ENCODE data around the gene LCP1. TPM values are rescaled to one million over a fixed set of nuclear protein-coding genes. Genes with fewer than 3 reads are reported as not detected.
A peak's percentile ranks its signal among the peaks of the same experiment; 100 is the strongest.

The LCP1 gene
- total RNA-seq, 1 donor from 2014 or later = 758 TPM

GRCh38 chr13:46145950-46146349, 36.0 kb downstream of the LCP1 start:
- no peaks in the 10 kb centered on the region for H3K9me3 Mint-ChIP-seq
- no peaks in the 10 kb centered on the region for H3K27me3 Mint-ChIP-seq
- no peak for DNase-seq
- peaks cover 74% of the 10 kb centered on the region for H3K36me3 Mint-ChIP-seq (ENCODE audit: low read depth)
- intact Hi-C loops (cut with micrococcal nuclease) = loop anchor here (5.0 kb wide), 1 partner anchor 36 kb away; the partner anchor contains the start of gene LCP1
- peaks cover 16% of the 10 kb centered on the region for H3K4me1 Mint-ChIP-seq
- H3K27ac Mint-ChIP-seq = no peak overlapping the region
- H3K4me3 Mint-ChIP-seq = no peak overlapping the region

DNA sequence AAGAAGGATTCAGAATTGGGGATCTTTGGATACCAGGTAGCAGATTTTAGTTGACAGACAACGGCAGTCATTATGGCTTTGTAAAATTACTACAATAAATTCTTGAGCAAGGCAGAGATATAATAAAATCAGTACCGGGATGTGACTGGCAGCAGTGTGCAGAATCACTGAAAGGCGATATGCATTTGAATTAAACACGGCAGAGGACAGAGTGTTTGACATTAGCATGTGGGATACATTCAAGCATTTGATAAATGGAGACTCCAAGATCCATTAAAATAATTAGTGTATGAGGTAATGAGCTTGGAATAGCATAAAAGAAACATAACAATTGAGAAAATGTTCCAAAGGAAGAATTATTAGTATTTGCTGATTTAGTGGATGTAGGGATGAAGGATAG, 36.8 kb downstream of the LCP1 start:
- no peak for DNase-seq
- intact Hi-C loops (cut with micrococcal nuclease) = loop anchor here (5.0 kb wide), 1 partner anchor 37 kb away; the partner anchor contains the start of gene LCP1
- Mint-ChIP-seq H3K4me1 (peaks cover 12% of the 10 kb centered on the region), H3K27ac (no peak overlapping the region), H3K4me3 (no peak overlapping the region), H3K27me3 (no peaks in the 10 kb centered on the region), H3K36me3 (ENCODE audit: low read depth) (peaks cover 72% of the 10 kb centered on the region), H3K9me3 (no peaks in the 10 kb centered on the region)

- Mint-ChIP-seq H3K9me3 (no peaks in the 10 kb centered on the region), H3K4me1 (peaks cover 9% of the 10 kb centered on the region), H3K36me3 (ENCODE audit: low read depth) (peaks cover 71% of the 10 kb centered on the region), H3K4me3 (no peak overlapping the region), H3K27ac (peak overlapping the region; percentile 43), H3K27me3 (no peaks in the 10 kb centered on the region)
- intact Hi-C loops (cut with micrococcal nuclease) = no loop called here
- no peak for DNase-seq
These were observed 38.7 kb downstream of the LCP1 start for GRCh38 chr13:46143184-46143701.

GRCh38 chr13:46142776-46143175, 39.2 kb downstream of the LCP1 start:
- peaks cover 10% of the 10 kb centered on the region for H3K4me1 Mint-ChIP-seq
- peaks cover 71% of the 10 kb centered on the region for H3K36me3 Mint-ChIP-seq (ENCODE audit: low read depth)
- DNase-seq = no peak
- H3K27me3 Mint-ChIP-seq = no peaks in the 10 kb centered on the region
- intact Hi-C loops (cut with micrococcal nuclease) = no loop called here
- no peak overlapping the region for H3K27ac Mint-ChIP-seq
- H3K9me3 Mint-ChIP-seq = no peaks in the 10 kb centered on the region
- H3K4me3 Mint-ChIP-seq = no peak overlapping the region

DNA sequence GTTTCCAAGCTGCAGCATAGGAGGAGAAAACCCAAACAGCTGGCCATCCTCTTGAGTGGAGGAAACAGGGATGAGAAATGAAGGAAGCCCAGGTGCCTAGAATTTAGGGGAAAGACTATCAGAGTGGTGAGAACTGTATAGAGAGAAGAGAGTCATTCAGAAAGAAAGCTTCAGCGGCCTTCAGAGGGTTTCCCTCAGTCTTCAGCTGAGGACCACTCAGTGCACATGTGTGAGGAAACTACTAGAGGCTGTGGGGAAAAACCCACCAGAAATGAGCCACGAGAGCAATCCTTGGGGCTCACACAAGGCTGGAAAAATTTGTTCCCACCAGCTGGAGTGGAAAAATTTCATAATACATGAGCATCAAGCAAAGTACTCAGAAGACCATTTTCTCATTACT, 41.9 kb downstream of the LCP1 start:
- H3K27ac Mint-ChIP-seq = peak overlapping the region; percentile 68
- peaks cover 20% of the 10 kb centered on the region for H3K4me1 Mint-ChIP-seq
- no peak overlapping the region for H3K4me3 Mint-ChIP-seq
- H3K36me3 Mint-ChIP-seq (ENCODE audit: low read depth) = peaks cover 76% of the 10 kb centered on the region
- DNase-seq = no peak
- H3K9me3 Mint-ChIP-seq = no peaks in the 10 kb centered on the region
- intact Hi-C loops (cut with micrococcal nuclease) = no loop called here
- no peaks in the 10 kb centered on the region for H3K27me3 Mint-ChIP-seq

DNA sequence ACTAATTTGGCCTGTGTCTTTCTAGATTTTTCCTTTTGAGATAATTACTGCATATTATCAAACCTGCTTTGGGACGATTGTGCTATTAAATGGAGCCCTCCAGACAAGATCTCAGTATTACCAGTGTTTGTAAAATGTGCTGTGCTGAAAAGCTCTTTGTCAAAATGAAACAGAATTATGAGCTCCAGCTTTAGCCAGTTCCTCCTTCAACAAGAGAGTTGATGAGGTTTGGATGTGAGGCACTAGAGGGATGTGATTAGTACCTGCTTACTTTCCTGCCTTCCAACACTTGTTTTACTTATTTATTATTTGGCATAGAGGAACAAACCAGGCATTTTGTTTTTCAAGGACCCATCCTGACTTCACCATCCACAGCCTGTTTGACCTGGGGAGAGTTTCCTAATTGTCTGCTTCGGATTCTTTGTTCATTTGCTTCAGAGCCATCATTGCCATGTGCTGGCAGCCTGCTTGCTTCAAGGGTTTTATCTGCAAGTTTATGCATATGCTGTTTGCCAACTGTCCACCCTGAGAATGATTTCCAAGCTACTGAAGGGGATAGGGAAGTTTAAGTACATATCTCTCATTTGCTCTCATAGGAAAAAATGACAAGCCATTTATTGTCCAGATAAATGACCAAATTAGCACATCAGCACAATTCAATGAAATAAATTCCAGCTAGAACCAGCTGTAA, 44.2 kb downstream of the LCP1 start:
- Mint-ChIP-seq H3K4me3 (no peak overlapping the region), H3K27me3 (no peaks in the 10 kb centered on the region), H3K9me3 (no peaks in the 10 kb centered on the region), H3K36me3 (ENCODE audit: low read depth) (peaks cover 78% of the 10 kb centered on the region), H3K27ac (peak overlapping the region; percentile 46), H3K4me1 (peaks cover 22% of the 10 kb centered on the region)
- DNase-seq = no peak
- intact Hi-C loops (cut with micrococcal nuclease) = no loop called here

- no peak for DNase-seq
- Mint-ChIP-seq H3K9me3 (no peaks in the 10 kb centered on the region), H3K27ac (peak overlapping the region; percentile 15), H3K4me3 (no peak overlapping the region), H3K4me1 (peaks cover 24% of the 10 kb centered on the region), H3K36me3 (ENCODE audit: low read depth) (peaks cover 81% of the 10 kb centered on the region), H3K27me3 (no peaks in the 10 kb centered on the region)
- intact Hi-C loops (cut with micrococcal nuclease) = no loop called here
These were observed 45.3 kb downstream of the LCP1 start for GRCh38 chr13:46136688-46137087.

GRCh38 chr13:46134961-46135522, 46.9 kb downstream of the LCP1 start:
- H3K9me3 Mint-ChIP-seq = no peaks in the 10 kb centered on the region
- no peaks in the 10 kb centered on the region for H3K27me3 Mint-ChIP-seq
- H3K4me1 Mint-ChIP-seq = peaks cover 21% of the 10 kb centered on the region
- H3K36me3 Mint-ChIP-seq (ENCODE audit: low read depth) = peaks cover 84% of the 10 kb centered on the region
- intact Hi-C loops (cut with micrococcal nuclease) = no loop called here
- no peak overlapping the region for H3K4me3 Mint-ChIP-seq
- peak overlapping the region; percentile 19 for H3K27ac Mint-ChIP-seq
- no peak for DNase-seq

DNA sequence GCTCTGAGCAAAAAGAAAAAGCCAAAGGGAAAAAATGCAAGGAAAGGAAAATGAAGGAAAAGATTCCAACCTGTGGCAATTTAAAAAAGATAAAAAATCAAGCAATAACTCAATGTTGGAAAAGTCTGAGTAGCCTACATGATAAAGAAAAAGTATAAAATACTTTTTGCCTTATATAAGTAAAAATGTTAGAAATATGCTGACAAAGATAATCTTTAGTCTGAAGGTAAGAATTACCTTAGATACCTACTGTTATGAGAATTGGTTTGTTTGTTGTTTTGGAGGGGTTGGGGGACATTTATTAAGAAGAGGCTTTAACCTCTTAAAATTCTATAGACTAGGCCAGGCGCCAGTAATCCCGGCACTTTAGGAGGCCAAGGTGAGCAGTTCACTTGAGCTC, 47.5 kb downstream of the LCP1 start:
- H3K4me1 Mint-ChIP-seq = peaks cover 19% of the 10 kb centered on the region
- no peak for DNase-seq
- no peaks in the 10 kb centered on the region for H3K9me3 Mint-ChIP-seq
- H3K27me3 Mint-ChIP-seq = no peaks in the 10 kb centered on the region
- intact Hi-C loops (cut with micrococcal nuclease) = no loop called here
- H3K4me3 Mint-ChIP-seq = no peak overlapping the region
- H3K36me3 Mint-ChIP-seq (ENCODE audit: low read depth) = peaks cover 85% of the 10 kb centered on the region
- no peak overlapping the region for H3K27ac Mint-ChIP-seq

GRCh38 chr13:46132109-46132508, 49.9 kb downstream of the LCP1 start:
- DNase-seq = peak; percentile 52
- peaks cover 13% of the 10 kb centered on the region for H3K4me1 Mint-ChIP-seq
- H3K4me3 Mint-ChIP-seq = no peak overlapping the region
- H3K27me3 Mint-ChIP-seq = no peaks in the 10 kb centered on the region
- no peak overlapping the region for H3K27ac Mint-ChIP-seq
- peaks cover 82% of the 10 kb centered on the region for H3K36me3 Mint-ChIP-seq (ENCODE audit: low read depth)
- intact Hi-C loops (cut with micrococcal nuclease) = no loop called here
- no peaks in the 10 kb centered on the region for H3K9me3 Mint-ChIP-seq

- Mint-ChIP-seq H3K9me3 (no peaks in the 10 kb centered on the region), H3K4me3 (no peak overlapping the region), H3K4me1 (peaks cover 14% of the 10 kb centered on the region), H3K36me3 (ENCODE audit: low read depth) (peaks cover 82% of the 10 kb centered on the region), H3K27me3 (no peaks in the 10 kb centered on the region), H3K27ac (no peak overlapping the region)
- intact Hi-C loops (cut with micrococcal nuclease) = no loop called here
- DNase-seq = no peak
These were observed 50.3 kb downstream of the LCP1 start for GRCh38 chr13:46131705-46132104.

GRCh38 chr13:46129955-46130618, 51.9 kb downstream of the LCP1 start:
- DNase-seq = no peak
- peaks cover 80% of the 10 kb centered on the region for H3K36me3 Mint-ChIP-seq (ENCODE audit: low read depth)
- peaks cover 22% of the 10 kb centered on the region for H3K4me1 Mint-ChIP-seq
- no peaks in the 10 kb centered on the region for H3K9me3 Mint-ChIP-seq
- H3K27me3 Mint-ChIP-seq = no peaks in the 10 kb centered on the region
- no peak overlapping the region for H3K27ac Mint-ChIP-seq
- intact Hi-C loops (cut with micrococcal nuclease) = loop anchor here (10.0 kb wide), 1 partner anchor 595 kb away; no protein-coding TSS in a partner anchor
- no peak overlapping the region for H3K4me3 Mint-ChIP-seq

DNA sequence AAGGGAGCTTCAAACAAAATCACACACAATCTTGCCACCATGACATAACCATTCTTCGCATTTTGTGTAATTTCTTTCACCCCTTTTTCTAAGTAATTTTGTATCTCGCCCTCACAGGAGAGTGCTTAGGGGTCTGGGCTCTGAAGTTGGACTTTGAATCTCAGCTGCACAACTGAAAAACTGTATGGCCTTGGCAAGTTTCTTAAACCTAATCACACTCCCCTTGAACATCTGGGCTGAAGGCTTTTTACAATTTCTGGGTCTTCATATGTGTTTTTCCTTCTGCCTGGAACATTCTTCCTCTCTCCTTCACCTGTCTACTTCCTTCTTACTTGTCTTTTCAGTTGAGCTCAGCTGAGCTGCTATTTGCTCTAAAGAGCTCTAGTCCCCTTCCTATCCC, 52.9 kb downstream of the LCP1 start:
- peak; percentile 48 for DNase-seq
- Mint-ChIP-seq H3K27ac (no peak overlapping the region), H3K9me3 (no peaks in the 10 kb centered on the region), H3K36me3 (ENCODE audit: low read depth) (peaks cover 76% of the 10 kb centered on the region), H3K27me3 (no peaks in the 10 kb centered on the region), H3K4me3 (no peak overlapping the region), H3K4me1 (peaks cover 26% of the 10 kb centered on the region)
- intact Hi-C loops (cut with micrococcal nuclease) = loop anchor here (10.0 kb wide), 1 partner anchor 594 kb away; no protein-coding TSS in a partner anchor
